Measurements from ENCODE around the gene DNAJB8.

DNAJB8 gene

DNA sequence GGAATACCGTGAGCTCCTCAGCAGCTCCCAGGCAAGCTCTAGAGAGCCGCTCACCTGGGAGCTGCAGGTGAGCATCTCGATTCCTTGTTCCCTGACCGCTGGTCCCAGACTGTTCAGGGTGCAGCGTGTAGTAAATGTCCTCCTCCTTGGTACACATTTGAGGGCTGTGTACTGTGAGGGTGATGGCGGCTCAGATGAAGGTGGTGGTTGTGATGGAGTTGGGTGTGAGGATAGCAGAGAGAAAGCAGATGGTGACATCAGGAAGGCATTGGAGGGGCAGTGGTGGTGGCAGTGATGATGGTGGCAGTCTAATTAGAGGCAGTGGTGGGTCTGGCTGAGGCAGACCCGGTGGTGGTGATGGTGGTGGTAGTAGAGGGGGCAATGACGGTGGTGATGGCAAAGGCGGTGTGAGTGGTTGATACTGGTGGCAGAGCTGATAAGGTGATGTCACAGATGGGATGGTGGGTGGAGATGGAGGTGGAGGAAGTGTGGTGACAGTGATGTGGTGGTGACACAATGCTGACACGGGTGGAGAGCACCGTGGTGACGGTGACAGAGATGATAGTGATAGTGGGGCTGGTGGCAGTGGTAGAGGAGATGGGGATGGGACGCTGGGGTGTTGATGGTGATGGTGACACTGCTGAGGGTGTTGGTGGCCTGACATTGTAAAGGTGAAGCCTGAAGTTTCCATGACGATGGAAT, at the start of gene DNAJB8:
Gene DNAJB8, minus strand, starts transcription at position 51 of the 702 bp plus-strand sequence. CDS start 3,645 bp downstream, outside the sequence.
- DNase-seq (ENCODE audit: low read depth): no peak
- TF ChIP-seq, protein P1, sequence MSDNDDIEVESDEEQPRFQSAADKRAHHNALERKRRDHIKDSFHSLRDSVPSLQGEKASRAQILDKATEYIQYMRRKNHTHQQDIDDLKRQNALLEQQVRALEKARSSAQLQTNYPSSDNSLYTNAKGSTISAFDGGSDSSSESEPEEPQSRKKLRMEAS (IDR thresholded peaks at IDR 0.05; ENCODE audit: low read depth, low read length): no peak
- TF ChIP-seq, protein P2, sequence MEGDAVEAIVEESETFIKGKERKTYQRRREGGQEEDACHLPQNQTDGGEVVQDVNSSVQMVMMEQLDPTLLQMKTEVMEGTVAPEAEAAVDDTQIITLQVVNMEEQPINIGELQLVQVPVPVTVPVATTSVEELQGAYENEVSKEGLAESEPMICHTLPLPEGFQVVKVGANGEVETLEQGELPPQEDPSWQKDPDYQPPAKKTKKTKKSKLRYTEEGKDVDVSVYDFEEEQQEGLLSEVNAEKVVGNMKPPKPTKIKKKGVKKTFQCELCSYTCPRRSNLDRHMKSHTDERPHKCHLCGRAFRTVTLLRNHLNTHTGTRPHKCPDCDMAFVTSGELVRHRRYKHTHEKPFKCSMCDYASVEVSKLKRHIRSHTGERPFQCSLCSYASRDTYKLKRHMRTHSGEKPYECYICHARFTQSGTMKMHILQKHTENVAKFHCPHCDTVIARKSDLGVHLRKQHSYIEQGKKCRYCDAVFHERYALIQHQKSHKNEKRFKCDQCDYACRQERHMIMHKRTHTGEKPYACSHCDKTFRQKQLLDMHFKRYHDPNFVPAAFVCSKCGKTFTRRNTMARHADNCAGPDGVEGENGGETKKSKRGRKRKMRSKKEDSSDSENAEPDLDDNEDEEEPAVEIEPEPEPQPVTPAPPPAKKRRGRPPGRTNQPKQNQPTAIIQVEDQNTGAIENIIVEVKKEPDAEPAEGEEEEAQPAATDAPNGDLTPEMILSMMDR (IDR thresholded peaks at IDR 0.05; ENCODE audit: low read depth, low read length): no peak
- no peak for TF ChIP-seq POLR2A (IDR thresholded peaks at IDR 0.05; ENCODE audit: extremely low read depth, insufficient read length)
- no peak for TF ChIP-seq MYC (IDR thresholded peaks at IDR 0.05; ENCODE audit: low read depth, low read length)
- no peak within 1 kb of the TSS for H3K4me3 ChIP-seq (ENCODE audit: low read depth, low read length)

DNA sequence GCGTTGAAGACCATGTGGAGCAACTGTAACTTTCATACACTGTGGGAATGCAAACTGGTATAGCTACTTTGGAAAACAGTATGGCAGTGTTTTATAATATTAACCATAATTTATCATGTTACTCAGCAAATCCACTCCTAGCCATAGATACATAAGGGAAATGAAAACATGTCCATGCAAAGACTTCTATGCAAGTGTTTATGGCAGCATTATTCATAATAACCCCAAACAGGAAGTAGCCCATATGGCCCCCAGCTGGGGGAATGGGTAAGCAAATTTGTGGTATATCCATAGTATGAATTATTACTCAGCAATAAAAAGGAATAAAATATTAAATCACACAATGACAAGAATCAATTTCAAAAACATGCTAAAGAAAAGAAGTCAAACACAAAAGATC, 49.3 kb upstream of the DNAJB8 start:
- TF ChIP-seq POLR2A (IDR thresholded peaks at IDR 0.05; ENCODE audit: extremely low read depth, insufficient read length) (no peak), MYC (IDR thresholded peaks at IDR 0.05; ENCODE audit: low read depth, low read length) (no peak)
- TF ChIP-seq, protein P2 (IDR thresholded peaks at IDR 0.05; ENCODE audit: low read depth, low read length): no peak
- TF ChIP-seq, protein P1 (IDR thresholded peaks at IDR 0.05; ENCODE audit: low read depth, low read length): no peak
- DNase-seq (ENCODE audit: low read depth): peak; percentile 59
- no peak overlapping the region for H3K4me3 ChIP-seq (ENCODE audit: low read depth, low read length)

DNA sequence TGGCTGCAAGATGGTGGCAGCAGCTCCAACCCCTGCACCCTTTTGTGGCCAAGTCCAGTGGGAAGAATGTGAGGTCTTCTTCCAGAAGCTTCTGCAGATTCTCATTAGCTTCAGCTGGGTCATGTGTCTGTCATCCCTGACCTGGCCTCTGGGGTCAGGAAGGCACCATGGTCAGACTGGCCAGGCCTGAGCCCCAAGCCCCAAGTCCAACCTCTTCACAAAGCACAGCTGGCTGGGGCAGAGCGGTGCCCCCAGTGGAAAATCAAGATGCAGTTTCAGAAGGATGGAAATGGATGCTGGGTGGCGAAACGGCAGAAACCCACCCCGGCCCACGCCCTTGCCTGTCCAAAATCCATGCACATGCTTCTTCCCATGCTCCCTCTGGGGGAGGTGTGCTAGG, 42.2 kb upstream of the DNAJB8 start:
- DNase-seq (ENCODE audit: low read depth): no peak
- H3K4me3 ChIP-seq (ENCODE audit: low read depth, low read length): no peak overlapping the region
- TF ChIP-seq, protein P1 (IDR thresholded peaks at IDR 0.05; ENCODE audit: low read depth, low read length): no peak
- TF ChIP-seq POLR2A (IDR thresholded peaks at IDR 0.05; ENCODE audit: extremely low read depth, insufficient read length): no peak
- no peak for TF ChIP-seq MYC (IDR thresholded peaks at IDR 0.05; ENCODE audit: low read depth, low read length)
- TF ChIP-seq, protein P2 (IDR thresholded peaks at IDR 0.05; ENCODE audit: low read depth, low read length): no peak

DNA sequence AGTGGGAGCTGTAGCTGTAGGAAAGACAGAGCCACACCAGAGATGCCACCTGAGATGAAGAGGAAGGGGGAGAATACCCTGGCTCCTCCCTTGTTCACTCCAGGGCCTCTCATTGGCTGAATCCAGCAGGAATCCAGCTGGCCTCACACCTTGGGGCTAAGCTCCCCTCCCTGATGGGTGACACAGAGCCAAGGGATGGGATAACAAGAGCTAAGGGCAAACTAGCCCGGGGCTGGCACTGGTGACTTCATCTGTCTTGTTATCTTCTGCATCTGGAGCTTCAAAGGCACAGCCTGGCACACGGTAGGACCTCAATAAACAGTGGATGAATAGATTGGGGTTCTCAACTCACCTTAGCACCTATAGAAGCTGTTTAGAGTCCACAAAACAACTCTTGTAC, 40.1 kb upstream of the DNAJB8 start:
- no peak overlapping the region for H3K4me3 ChIP-seq (ENCODE audit: low read depth, low read length)
- no peak for DNase-seq (ENCODE audit: low read depth)
- TF ChIP-seq, protein P2 (IDR thresholded peaks at IDR 0.05; ENCODE audit: low read depth, low read length): no peak
- TF ChIP-seq POLR2A (IDR thresholded peaks at IDR 0.05; ENCODE audit: extremely low read depth, insufficient read length): no peak
- TF ChIP-seq, protein P1 (IDR thresholded peaks at IDR 0.05; ENCODE audit: low read depth, low read length): no peak
- TF ChIP-seq MYC (IDR thresholded peaks at IDR 0.05; ENCODE audit: low read depth, low read length): no peak

DNA sequence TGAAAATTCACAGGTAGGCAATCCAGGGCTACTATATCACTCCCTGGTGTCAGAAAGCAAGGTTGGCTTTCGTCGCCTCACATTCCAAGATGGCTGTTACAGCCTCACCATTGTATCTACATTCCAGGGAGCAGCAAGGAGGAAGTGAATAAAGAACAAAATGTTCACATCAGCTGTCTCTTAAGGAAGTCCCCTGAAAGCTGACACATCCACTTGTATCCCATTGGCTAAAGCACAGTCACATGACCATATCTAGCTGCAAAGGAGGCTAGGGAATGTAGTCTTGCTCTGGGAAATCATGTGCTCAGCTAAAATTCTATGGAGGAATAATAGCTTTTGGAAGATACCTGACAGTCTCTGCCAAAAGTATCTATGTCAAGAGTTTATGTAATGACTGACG, 39.1 kb upstream of the DNAJB8 start:
- TF ChIP-seq POLR2A (IDR thresholded peaks at IDR 0.05; ENCODE audit: extremely low read depth, insufficient read length): no peak
- TF ChIP-seq, protein P1 (IDR thresholded peaks at IDR 0.05; ENCODE audit: low read depth, low read length): peak; percentile 65
- H3K4me3 ChIP-seq (ENCODE audit: low read depth, low read length): no peak overlapping the region
- peak; percentile 60 for DNase-seq (ENCODE audit: low read depth)

DNA sequence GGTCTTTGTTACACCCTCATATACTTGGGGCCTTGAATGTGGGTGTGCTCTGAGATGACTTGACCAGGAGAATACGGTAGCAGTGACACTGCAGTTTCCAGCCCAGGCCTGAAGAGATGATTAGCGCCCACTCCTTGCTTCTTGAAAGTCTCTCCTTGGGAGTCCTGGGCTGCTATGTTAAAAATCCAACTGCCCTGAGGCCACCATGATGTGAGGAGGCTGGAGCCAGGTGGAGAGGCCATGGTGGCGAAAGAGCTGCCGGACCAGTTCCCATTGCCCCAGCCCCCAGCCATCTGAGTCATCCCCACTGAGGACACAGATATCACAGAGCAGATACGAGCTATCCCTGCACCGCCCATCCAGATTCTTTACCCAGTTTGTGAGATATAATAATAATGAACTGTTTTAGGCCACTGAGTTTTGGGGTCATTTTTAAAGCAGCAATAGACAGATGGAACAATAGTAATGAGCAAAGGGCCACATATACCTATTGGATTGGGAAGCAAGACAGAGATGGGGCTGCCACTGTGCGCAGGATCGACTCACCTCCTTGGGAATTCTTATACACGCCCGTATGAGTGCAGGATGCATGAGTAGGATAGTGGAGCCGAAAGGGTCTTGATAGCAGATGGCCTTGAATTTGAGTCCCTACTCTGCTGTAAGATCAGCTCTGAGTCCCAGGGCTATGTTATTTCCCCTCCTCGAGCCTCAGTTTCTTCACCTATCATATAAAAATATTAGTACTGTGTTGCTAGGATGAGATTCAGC, 38.5 kb upstream of the DNAJB8 start:
- DNase-seq (ENCODE audit: low read depth): no peak
- no peak overlapping the region for H3K4me3 ChIP-seq (ENCODE audit: low read depth, low read length)
- TF ChIP-seq, protein P1 (IDR thresholded peaks at IDR 0.05; ENCODE audit: low read depth, low read length): no peak
- TF ChIP-seq, protein P2 (IDR thresholded peaks at IDR 0.05; ENCODE audit: low read depth, low read length): no peak
- TF ChIP-seq MYC (IDR thresholded peaks at IDR 0.05; ENCODE audit: low read depth, low read length) (no peak), POLR2A (IDR thresholded peaks at IDR 0.05; ENCODE audit: extremely low read depth, insufficient read length) (no peak)

All from NB4 (cell line).